HepG2 (cell line): ENCODE measurements around the gene GRHPR. TPM values are rescaled to one million over a fixed set of nuclear protein-coding genes. Genes with fewer than 3 reads are reported as not detected.

ENCODE experiments used
- AGO1 ChIP-seq: fragments of 200-400 bp; formaldehyde crosslinking; IDR thresholded peaks from 2 replicates; pipeline ENCODE4 v1.6.1; 2017; ENCODE audit warnings: mild to moderate bottlenecking, low read depth, low read length, moderate library complexity; ENCODE audit not compliant: poor library complexity, severe bottlenecking
- AGO2 ChIP-seq: fragments of 200-400 bp; formaldehyde crosslinking; optimal IDR thresholded peaks from 2 replicates; pipeline ENCODE3; 2017; ENCODE audit warnings: mild to moderate bottlenecking, low read depth, low read length, moderate library complexity
- CCDC6 ChIP-seq: sonication (generic); formaldehyde crosslinking; IDR thresholded peaks from 2 replicates; pipeline ENCODE4 v1.8.1; 2022; ENCODE audit warnings: mild to moderate bottlenecking, missing genetic modification reagents, moderate library complexity
- KAT2B ChIP-seq: fragments of 150-350 bp; IDR thresholded peaks from 2 replicates; pipeline ENCODE4 v1.6.1; 2014; ENCODE audit warnings: low read depth, low read length, borderline replicate concordance
- NFIC ChIP-seq: IDR thresholded peaks from 2 replicates; pipeline ENCODE4 v1.6.1; 2012; ENCODE audit warnings: mild to moderate bottlenecking, low read length, inconsistent platforms
- RCOR2 ChIP-seq: IDR thresholded peaks from 2 replicates; pipeline ENCODE4 v1.6.1; 2016; ENCODE audit warnings: missing biosample characterization, missing genetic modification reagents
- RFX5 ChIP-seq: IDR thresholded peaks from 2 replicates; pipeline ENCODE4 v1.6.1; 2011; ENCODE audit warnings: low read depth, low read length, improper control_type of control experiment
- SMC3 ChIP-seq: IDR thresholded peaks from 2 replicates; pipeline ENCODE4 v1.6.1; 2011; ENCODE audit warnings: low read length, improper control_type of control experiment
- SP140L ChIP-seq: sonication (generic); formaldehyde crosslinking; IDR thresholded peaks from 2 replicates; pipeline ENCODE4 v1.4.0; 2020; ENCODE audit warnings: missing genetic modification reagents, borderline replicate concordance
- SRY ChIP-seq: sonication (generic); formaldehyde crosslinking; IDR thresholded peaks from 2 replicates; pipeline ENCODE4 v1.8.0; 2022; ENCODE audit warnings: mild to moderate bottlenecking, missing genetic modification reagents
- TMF1 ChIP-seq: sonication (generic); formaldehyde crosslinking; IDR thresholded peaks from 2 replicates; pipeline ENCODE4 v1.8.1; 2022; ENCODE audit warnings: low read depth, missing genetic modification reagents
- ZBTB38 ChIP-seq: sonication (generic); formaldehyde crosslinking; IDR thresholded peaks from 2 replicates; pipeline ENCODE4 v1.5.1; 2020; ENCODE audit warnings: mild to moderate bottlenecking, missing genetic modification reagents
- ZFP36L2 ChIP-seq: sonication (generic); formaldehyde crosslinking; IDR thresholded peaks from 2 replicates; pipeline ENCODE4 v1.4.0; 2020; ENCODE audit warnings: missing genetic modification reagents
- ZNF136 ChIP-seq: sonication (generic); formaldehyde crosslinking; IDR thresholded peaks from 2 replicates; pipeline ENCODE4 v1.8.1; 2022; ENCODE audit warnings: low read depth, mild to moderate bottlenecking, moderate library complexity, missing genetic modification reagents
- ZNF296 ChIP-seq: sonication (generic); formaldehyde crosslinking; conservative IDR thresholded peaks from 2 replicates; pipeline ENCODE4 v1.5.0; 2020; ENCODE audit warnings: mild to moderate bottlenecking, missing genetic modification reagents
- ZNF547 ChIP-seq: sonication (generic); formaldehyde crosslinking; IDR thresholded peaks from 2 replicates; pipeline ENCODE4 v1.5.1; 2020; ENCODE audit warnings: mild to moderate bottlenecking, missing genetic modification reagents
- ZNF556 ChIP-seq: sonication (generic); formaldehyde crosslinking; IDR thresholded peaks from 2 replicates; pipeline ENCODE4 v1.4.0; 2020; ENCODE audit warnings: mild to moderate bottlenecking, missing genetic modification reagents, borderline replicate concordance
- ZNF776 ChIP-seq: sonication (generic); formaldehyde crosslinking; IDR thresholded peaks from 2 replicates; pipeline ENCODE4 v1.4.0; 2020; ENCODE audit warnings: mild to moderate bottlenecking, missing genetic modification reagents
- ZNF83 ChIP-seq: sonication (generic); formaldehyde crosslinking; IDR thresholded peaks from 2 replicates; pipeline ENCODE4 v1.4.0; 2020; ENCODE audit warnings: missing genetic modification reagents, mild to moderate bottlenecking, borderline replicate concordance
- ZSCAN20 ChIP-seq: sonication (generic); formaldehyde crosslinking; IDR thresholded peaks from 2 replicates; pipeline ENCODE4 v1.4.0; 2020; ENCODE audit warnings: missing genetic modification reagents, mild to moderate bottlenecking, borderline replicate concordance
- polyA plus RNA-seq, 8 experiments: library from polyadenylated mRNA; depleted of rRNA in 3 of 8; stranded (reverse) in 7 of 8; unstranded in 1 of 8; fragments of >200 nt; fragmentation: Illumina TruSeq in 4 of 8; extraction: Trizol in 4 of 8; gene quantifications; 2 replicates each; pipeline versions ENCODE4 v1.2.1 to v1.2.3, GENCODE V29; 2011 to 2016; ENCODE audit warnings: low read depth in 4 of 8, missing spikeins in 1 of 8, mixed read lengths in 1 of 8; ENCODE audit not compliant: insufficient read depth in 1 of 8
- total RNA-seq, 5 experiments: library from RNA; depleted of rRNA; stranded (reverse); fragments of >200 nt; fragmentation: Illumina TruSeq; extraction: Trizol; gene quantifications; 2 replicates each; pipeline ENCODE4 v1.2.3, GENCODE V29; 2016; ENCODE audit warnings: low read depth in 1 of 5
- TF ChIP-seq, protein P1 (sequence below): sonication (generic); formaldehyde crosslinking; IDR thresholded peaks from 2 replicates; pipeline ENCODE4 v1.5.1; 2020; ENCODE audit warnings: missing genetic modification reagents, mild to moderate bottlenecking, borderline replicate concordance
- TF ChIP-seq, protein P2 (sequence below): sonication (generic); formaldehyde crosslinking; IDR thresholded peaks from 2 replicates; pipeline ENCODE4 v1.4.0; 2020; ENCODE audit warnings: mild to moderate bottlenecking, missing genetic modification reagents
- TF ChIP-seq, protein P3 (sequence below): sonication (generic); formaldehyde crosslinking; IDR thresholded peaks from 2 replicates; pipeline ENCODE4 v1.5.0; 2020; ENCODE audit warnings: mild to moderate bottlenecking, missing genetic modification reagents

Gene GRHPR
- total and polyA plus RNA-seq, 2 of the 13 experiments (the other 11 are each of a cell fraction or from before 2014, with no cell fraction given) = 113 to 115 TPM

DNA sequence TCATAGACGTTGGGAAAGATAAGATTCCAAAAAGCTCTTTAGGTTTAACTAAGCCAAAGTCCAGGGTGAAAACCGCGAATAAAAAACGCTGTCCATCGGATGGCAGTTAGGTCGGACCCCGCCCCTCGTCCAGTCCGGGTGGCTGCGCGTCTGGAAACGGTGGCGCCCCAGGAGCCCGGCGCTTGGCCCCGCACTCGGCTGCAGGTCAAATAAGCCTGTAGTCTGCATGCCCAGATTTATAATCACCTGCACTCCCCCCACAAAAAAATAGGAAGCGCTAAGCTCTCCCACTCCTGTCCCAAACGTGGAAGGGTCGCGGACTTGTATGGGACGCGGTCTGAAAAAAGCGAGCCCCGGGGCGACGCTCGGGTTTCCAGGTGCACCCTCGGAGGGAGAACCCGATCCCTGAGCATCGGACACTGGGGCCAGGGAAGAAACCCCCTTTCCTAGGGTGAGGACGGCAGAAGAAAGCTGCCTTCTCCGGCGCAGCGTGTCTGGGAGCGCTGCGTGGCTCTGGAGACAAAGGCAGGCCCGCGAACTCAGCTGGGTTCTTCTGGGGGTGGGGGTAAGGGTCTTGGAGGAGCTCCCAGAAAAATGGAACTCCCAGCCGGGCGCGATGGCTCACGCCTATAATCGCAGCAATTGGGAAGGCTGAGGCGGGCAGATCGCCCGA lies 43.7 kb downstream of the GRHPR start (continued):
- TF ChIP-seq SMC3 (no peak), KAT2B (no peak), ZFP36L2 (no peak), RFX5 (no peak), ZNF136 (CRISPR knock-in tag) (no peak), ZNF556 (CRISPR knock-in tag) (no peak), ZSCAN20 (CRISPR knock-in tag) (peak; percentile 48; the same call in 1 of the 2 replicates), ZNF296 (CRISPR knock-in tag) (no peak), SP140L (CRISPR knock-in tag) (0 out of 2 replicates have a peak, but pooled peaks have one; percentile 41), NFIC (0 out of 2 replicates have a peak, but pooled peaks have one; percentile 22), CCDC6 (CRISPR knock-in tag) (peak; percentile 57; the same call in 1 of the 2 replicates), SRY (peak; percentile 72; the same call in 1 of the 2 replicates), ZNF776 (CRISPR knock-in tag) (peak; percentile 36; the same call in 1 of the 2 replicates), AGO2 (peak; percentile 87), AGO1 (no peak), ZBTB38 (no peak), ZNF547 (CRISPR knock-in tag) (no peak), RCOR2 (CRISPR knock-in tag) (no peak), ZNF83 (CRISPR knock-in tag) (no peak), TMF1 (CRISPR knock-in tag) (no peak)
- TF ChIP-seq, protein P1, sequence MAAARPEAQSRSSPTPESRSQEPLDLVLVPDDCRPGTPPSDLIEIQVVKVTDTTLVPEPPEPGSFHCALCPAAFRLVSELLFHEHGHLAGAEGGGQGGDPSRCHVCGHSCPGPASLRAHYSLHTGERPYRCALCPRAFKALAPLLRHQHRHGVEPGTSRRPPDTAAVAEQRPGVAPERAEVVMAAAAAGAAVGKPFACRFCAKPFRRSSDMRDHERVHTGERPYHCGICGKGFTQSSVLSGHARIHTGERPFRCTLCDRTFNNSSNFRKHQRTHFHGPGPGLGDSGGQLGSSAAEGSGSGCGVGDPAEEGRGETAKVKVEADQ = 0 out of 2 replicates have a peak, but pooled peaks have one; percentile 5
- TF ChIP-seq, protein P2, sequence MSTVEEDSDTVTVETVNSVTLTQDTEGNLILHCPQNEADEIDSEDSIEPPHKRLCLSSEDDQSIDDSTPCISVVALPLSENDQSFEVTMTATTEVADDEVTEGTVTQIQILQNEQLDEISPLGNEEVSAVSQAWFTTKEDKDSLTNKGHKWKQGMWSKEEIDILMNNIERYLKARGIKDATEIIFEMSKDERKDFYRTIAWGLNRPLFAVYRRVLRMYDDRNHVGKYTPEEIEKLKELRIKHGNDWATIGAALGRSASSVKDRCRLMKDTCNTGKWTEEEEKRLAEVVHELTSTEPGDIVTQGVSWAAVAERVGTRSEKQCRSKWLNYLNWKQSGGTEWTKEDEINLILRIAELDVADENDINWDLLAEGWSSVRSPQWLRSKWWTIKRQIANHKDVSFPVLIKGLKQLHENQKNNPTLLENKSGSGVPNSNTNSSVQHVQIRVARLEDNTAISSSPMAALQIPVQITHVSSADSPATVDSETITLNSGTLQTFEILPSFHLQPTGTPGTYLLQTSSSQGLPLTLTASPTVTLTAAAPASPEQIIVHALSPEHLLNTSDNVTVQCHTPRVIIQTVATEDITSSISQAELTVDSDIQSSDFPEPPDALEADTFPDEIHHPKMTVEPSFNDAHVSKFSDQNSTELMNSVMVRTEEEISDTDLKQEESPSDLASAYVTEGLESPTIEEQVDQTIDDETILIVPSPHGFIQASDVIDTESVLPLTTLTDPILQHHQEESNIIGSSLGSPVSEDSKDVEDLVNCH (CRISPR knock-in tag) = no peak
- TF ChIP-seq, protein P3, sequence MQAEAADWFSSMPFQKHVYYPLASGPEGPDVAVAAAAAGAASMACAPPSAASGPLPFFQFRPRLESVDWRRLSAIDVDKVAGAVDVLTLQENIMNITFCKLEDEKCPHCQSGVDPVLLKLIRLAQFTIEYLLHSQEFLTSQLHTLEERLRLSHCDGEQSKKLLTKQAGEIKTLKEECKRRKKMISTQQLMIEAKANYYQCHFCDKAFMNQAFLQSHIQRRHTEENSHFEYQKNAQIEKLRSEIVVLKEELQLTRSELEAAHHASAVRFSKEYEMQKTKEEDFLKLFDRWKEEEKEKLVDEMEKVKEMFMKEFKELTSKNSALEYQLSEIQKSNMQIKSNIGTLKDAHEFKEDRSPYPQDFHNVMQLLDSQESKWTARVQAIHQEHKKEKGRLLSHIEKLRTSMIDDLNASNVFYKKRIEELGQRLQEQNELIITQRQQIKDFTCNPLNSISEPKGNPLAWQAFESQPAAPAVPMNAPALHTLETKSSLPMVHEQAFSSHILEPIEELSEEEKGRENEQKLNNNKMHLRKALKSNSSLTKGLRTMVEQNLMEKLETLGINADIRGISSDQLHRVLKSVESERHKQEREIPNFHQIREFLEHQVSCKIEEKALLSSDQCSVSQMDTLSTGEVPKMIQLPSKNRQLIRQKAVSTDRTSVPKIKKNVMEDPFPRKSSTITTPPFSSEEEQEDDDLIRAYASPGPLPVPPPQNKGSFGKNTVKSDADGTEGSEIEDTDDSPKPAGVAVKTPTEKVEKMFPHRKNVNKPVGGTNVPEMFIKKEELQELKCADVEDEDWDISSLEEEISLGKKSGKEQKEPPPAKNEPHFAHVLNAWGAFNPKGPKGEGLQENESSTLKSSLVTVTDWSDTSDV (CRISPR knock-in tag) = no peak; the same call in 1 of the 2 replicates
